Right ventricle myocardium superior (tissue), 1 donor: ENCODE data around the gene ADGRD1. TPM values are rescaled to one million over a fixed set of nuclear protein-coding genes. Genes with fewer than 3 reads are reported as not detected.

Experiments used
- ATAC-seq: fragments of 200-7000 bp; cut with Tn5 transposase; one replicate; pipeline ENCODE4 v1.9.1; 2020; ENCODE audit warnings: mild to moderate bottlenecking; ENCODE audit not compliant: poor library complexity
- DNase-seq: peaks from one replicate; pipeline ENCODE4 v3.0.0-alpha.2; 2020
- intact Hi-C: fragments of 100-400 bp; cut with DNase I; formaldehyde crosslinking; loops from one replicate; pipeline ENCODE4 v1.11.2; 2022
- total RNA-seq: library from RNA; stranded (reverse); fragmentation: NEBNext Ultra II Directional; extraction: Animal tissue kit (Norgen Biotek cat#: 25700); gene quantifications from one replicate; pipeline ENCODE4 v1.2.1, GENCODE V29; 2021
- donor health status: DM: no; HTN: yes; CAD: no; lungs with severe emphysema.

The ADGRD1 gene
- total RNA-seq, 1 donor from 2014 or later: 86.1 TPM

DNA sequence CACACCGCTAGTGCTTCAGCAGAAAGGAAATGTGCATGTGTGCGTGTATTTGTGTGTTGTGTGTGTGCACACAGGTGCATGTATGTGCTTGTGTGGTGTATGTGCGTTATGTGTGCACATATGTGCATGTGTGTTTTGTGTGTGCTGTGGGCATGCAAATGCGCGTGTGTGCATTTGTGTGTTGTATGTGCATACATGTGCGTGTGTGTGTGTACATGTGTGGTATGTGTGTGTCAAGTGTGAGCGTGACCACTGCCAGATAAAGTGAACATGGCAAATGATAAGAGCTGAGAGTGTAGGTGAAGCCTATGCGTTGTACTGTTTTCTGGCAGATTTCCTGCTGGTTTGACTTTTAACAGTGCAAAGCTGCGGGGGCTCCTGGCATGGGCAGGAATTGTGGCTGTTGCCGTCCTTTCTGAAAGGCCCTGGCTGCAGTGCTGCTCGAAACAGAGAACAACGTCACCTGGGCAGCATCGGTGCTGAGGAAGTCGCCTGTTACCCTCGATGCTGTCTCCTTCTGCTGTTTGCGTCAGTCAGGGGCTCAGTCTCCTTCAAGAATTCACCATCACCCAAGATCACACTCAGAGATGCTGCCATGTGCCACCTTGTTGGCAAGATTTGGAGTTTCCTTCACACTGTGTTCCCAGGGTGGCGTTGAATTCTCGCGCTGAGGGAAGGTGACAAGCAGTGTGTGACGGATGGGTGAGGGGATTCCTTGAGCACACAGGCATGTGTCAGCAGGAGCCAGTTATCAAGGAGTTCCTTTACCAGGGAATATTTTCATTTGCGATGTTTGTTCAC, 56.1 kb downstream of the ADGRD1 start:
- no peak for ATAC-seq
- intact Hi-C loops: no loop called here
- peak; percentile 24 for DNase-seq

DNA sequence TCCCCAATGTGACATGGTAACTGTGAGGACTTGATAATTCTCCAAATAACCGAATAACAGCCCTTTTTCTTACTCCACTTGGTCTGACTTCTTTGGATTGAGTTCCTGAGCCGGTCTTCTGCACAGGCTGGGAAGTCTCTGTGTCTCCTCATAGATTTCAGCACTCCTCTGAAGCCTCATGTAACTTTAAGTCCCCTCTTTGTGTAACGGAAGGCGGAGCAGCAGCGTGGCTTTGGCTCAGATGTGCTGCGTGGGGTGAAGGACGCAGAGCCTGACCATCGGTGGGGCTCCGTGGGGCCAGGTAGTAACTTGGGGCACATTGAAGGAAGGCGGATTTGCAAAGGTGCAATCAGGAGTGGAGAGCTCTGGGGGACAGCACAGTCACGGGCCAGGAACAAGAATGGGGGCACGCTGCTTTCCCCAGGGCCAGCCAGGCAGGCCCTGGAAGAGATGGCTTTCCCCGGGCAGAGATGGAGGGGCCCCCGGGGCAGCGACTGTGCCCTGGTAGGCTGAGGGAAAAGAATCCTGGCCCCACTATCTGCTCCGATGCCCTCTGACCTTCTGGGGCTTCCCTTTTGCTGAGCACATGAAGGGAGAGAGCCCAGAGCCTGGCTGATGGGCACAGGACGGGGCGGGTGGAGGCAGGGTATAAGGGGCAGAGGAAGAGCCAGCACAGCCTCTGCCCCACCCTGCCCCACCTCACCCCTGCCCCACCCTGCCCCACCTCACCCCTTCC, 56.9 kb downstream of the ADGRD1 start:
- intact Hi-C loops: no loop called here
- ATAC-seq (no peak), DNase-seq (peak; percentile 50)

DNA sequence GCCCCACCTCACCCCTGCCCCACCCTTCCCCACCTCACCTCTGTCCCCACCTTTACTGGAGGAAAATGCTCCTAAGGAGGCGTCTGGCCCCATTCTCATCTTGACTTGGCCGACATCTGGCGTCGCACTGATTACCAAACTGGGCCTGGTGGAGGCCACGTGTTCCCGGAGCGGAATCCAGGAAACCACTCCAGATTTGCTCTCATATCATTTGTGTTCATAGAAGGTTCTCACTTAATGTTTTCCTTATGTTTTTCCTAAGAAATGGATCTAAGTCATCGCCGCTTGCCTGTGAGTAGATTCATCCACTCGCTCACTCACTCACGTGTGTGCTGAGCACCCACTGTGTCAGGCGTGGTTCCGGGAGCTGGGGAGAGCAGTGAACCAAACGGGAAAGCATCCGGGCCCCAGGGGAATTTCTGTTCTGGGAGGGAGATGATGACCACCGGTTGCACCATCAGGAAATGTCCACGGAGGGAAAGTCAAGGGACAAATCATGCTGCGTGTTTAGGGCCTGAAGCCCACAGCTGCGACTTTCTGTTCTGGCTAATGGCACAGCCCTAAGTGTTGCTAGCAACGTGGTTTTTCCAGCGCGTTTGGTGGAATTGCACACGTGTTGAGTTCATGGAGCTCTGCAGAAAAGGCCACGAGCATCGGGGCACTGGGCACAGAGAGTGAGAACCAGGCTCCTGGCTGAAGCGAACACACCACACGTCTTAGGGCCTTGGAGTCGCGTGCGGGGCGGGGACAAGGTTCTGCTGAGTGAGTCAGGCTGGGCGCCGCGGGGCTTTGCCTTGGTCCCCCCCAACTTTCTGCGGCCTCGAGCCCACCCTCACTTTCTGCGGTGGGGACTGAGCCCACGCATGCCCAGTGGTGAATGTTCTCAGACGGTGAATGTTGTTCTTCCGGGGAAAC, 57.7 kb downstream of the ADGRD1 start:
- peak; percentile 38 for ATAC-seq
- DNase-seq: peak; percentile 67
- intact Hi-C loops: no loop called here

DNA sequence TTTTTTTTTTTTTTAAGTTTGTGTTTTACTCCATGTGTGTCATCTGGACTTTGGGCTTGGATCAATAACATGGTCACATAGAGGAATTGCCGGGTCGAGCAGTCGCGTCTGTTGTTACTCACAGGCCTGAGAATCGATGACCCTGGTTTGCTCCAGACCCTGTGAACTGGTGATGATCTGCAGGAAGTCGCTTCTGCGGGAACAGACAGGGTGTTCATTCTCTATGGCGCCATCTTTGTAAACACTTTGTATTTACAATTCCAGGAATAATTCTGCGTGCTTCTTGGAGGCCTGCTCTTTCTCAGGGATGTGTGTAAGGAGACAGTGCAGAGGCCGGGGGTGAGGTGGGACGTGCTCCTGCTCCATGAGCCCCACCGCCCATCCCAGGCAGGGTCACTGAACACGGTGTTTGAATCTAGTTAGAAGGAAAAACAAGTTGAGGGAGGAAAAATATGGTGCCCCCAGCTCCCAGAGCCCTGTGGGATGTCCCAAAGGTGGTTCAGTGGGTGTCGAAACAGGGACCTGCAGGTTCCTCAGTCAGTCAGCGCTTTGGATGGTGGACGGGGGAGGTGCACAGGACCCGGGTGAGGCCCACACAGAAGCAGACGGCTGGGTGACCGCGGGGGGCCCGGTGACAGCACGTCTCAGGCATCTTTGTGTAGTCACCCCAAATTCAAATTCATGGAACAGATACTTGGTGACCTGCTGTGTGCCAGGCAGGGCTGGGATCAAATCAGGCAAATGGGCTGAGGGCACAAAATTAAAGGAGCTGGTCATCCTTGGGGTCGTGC, 58.8 kb downstream of the ADGRD1 start:
- ATAC-seq (no peak), DNase-seq (no peak)
- intact Hi-C loops: no loop called here

DNA sequence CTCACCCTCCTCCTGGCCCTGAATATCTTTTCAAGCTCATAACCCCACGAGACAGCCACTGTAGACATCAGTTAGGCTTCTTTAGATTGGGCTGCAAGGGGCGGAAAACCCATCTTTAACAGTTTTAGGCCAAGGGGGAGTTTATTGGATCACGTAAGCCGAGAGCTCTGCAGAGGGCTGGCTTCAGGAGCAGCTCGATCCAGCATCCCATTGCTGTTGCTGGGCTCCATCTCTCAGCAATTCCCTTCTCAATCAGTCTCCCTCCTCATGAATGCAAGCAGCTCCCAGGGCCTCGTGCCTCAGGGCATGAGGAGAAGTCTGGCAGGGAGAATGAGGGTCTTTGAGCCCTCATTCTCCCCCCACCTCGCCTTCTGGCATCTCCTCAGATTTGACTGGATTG, 59.4 kb downstream of the ADGRD1 start:
- DNase-seq (no peak), ATAC-seq (no peak)
- intact Hi-C loops: no loop called here

DNA sequence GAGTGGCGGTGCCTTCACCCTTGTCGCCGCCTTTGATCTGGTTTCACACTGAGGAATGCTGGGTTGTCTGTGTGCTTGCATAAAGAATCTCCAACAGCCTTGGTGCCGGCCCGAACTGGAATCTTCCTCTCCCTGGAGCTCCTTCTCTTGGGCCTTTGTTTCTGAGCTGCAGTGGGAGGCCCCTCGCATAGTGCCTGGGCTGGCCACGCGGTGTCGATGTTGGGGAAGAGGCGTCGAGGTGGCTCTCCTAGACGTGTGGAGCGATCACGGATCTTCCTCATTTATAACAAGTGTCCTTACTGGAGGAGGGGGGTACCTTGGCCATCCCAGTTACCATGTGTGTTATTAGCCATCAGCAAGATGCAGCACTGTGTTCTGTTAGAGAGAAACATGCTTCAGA, 60.6 kb downstream of the ADGRD1 start:
- intact Hi-C loops: no loop called here
- DNase-seq (no peak), ATAC-seq (no peak)

DNA sequence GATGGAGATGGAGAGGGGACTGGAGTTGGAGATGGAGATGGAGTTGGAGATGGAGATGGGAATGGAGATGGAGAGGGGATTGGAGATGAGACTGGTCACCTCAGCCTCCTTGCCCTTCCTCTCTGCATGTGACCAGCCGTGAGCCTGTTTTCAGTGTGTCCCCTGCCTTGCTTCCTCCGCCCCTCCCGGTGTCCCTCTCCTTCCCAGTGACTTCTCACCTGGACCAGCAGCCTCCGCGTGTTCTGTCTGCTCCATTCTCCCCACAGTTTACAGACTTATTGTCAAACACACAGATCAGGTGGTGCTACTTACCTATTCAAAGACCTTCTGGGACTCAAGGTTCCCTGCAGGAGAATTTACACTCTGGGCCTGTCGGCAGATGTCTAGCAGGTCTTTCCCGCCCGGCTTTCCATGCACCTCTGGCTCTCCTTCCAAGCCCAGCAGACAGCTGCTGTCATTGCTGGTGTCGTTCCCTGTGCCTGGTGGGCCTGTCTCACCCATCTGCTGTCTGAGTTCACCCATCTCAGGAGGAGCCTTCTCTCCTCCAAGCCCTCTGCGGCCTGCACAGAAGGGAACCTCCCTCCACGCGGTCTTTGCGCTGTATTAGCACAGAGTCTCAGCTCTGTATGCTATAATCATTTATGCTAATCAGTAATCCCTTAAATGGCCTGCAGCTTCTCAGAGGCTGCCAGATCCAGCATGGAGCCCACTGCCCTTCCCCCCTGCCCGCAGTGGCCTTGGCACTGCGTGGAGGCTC, 62.1 kb downstream of the ADGRD1 start:
- intact Hi-C loops: no loop called here
- ATAC-seq: no peak
- no peak for DNase-seq

DNA sequence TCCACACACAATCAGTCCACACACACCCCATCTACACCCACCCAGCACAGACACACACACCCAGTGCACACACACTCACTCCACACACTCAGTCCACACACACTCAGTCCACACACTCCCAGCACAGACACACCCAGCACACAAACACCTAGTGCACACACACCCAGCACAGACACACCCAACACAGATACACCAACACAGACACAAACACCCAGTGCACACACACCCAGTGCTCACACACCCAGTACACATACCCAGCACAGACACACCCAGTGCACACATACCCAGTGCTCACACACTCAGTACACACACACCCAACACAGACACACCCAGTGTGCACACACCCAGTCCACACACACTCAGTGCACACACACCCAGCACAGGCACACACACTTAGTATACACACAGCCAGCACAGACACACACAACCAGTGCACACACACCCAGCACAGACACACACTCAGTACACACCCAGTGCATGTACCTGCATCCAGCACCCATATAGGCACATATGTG, 63.8 kb downstream of the ADGRD1 start:
- ATAC-seq: no peak
- intact Hi-C loops: no loop called here
- DNase-seq: no peak

DNA sequence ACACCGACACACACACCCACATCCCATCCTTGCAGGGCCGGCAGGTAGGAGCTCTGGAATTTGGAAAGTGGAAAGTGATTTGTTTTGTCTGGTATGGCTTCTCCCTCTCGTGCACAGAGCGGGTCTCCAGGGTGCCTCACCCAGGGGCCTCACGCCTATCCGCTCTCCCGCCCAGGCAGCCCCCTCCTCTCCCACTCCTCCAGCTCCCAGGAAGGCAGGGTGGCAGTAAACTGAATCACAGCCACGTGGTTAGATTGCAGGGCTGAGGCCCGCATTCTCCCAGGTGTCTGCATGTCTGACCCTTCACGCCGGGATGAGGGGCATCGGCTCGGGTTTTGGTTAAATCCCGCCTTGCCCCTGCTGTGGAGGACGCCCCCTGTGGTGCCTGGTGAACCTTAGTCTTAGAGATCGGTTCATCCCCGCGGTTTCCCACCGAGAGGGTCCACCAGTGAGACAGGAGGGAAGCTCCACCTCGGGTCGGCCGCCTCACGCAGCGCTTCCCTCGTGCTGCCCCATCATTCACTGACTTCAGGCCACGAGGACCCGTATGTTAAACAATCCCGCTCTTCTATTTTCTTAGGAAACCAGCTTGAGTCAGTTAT, 64.4 kb downstream of the ADGRD1 start:
- DNase-seq (no peak), ATAC-seq (no peak)
- intact Hi-C loops: no loop called here

DNA sequence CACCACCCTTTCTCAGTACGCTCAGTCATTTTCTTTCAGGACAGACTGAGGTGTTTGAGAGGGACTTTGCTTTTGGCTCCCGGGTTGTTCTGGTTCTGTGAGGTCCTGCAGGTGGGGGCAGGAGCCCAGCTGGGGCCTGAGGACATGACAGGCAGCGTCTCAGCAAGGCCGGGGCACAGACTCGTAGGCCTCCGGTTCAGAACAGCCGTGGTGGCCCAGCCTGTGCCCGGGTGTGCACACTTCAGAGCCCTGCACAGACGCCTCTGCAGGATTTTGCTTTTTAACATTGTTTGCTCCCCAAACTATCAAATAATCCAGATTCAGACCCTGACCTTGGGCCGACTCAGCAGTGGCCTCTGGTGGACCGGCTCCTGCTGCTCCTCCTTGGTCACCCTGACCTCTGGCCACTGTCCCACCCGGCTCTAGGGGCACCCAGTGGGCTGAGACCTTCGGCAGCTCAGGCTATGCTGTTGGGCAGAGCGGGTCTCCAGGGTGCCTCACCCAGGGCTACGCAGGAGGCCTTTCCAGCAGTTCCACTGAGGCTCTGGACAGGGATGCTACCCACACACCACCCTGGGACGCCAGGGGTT, 65.2 kb downstream of the ADGRD1 start:
- intact Hi-C loops: no loop called here
- DNase-seq (no peak), ATAC-seq (no peak)

DNA sequence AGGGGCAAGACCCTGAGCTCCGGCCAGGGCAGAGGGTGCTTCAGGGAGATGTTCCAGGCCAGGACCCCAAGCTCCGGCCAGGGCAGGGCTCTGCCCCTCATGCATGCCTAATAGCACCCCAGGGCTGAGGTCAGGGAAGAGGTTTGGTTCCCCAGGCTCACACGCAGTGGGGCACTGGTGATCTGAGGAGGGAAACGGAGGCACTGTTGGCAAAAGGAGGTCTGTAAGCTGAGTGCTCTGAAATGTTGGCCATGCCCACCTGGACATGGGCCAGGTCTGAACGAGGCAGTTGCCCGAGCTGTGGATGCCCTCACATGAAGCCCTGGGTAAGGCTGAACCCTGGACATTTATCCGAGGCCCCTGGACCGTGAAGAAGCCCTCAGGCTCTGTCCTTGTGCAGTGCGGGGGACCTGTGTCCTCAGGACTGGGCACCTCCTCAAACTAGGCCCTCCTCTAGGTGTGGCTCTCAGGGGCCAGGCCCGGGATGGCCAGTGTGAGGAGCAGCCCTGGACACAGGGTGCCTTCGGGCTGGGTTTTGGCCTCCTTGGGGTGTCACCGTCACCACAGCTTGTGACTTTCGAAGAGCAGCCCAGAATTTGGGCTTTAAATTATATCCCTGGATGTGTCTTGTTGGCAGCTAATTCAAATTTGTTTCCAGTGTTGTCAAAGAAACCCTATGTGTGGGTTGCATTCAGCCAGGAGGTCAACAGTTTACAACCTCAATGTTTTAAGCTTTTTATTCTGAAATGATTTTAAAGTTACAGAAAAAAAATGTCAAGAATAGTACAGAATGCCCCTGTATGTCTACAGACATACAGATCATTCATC, 66.8 kb downstream of the ADGRD1 start:
- intact Hi-C loops: no loop called here
- ATAC-seq (no peak), DNase-seq (no peak)

DNA sequence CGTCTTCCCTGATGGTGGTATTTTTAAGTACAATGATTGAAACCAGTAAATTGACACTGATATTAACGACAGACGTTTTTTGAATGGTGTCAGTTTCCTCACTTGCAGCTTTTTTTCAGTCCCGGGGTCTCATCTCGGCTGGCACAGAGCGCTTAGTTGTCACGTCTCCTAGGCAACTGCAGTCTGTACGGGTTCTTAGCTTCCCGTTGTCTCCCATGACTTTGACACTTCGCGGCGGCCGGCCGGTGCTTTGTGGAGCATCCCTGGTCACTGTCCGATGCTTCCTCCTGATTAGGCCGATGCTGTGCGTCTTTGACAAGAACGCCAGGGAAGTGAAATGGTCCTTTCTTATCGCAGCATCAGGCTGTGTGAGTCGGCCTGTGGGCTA, 67.4 kb downstream of the ADGRD1 start:
- intact Hi-C loops: no loop called here
- ATAC-seq: no peak
- no peak for DNase-seq

DNA sequence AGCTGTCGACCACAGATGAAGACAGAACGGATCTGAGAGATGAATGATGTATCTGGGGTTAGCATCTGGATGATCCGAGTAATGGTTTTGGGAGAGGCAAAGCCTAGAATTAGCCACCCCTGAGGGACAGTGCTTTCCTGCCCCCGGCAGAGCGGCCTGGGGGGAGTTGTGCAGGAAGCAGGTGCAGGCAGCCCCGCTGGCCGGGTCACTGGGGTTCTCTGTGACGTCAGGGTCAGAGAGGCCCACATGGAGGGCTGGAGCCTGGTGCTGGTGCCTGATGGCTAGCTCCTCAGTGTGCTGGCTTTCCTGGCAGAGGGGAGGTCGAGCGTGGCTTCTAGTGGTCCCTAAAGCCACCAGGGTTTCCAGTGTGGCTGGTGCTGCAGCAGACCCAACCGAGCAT, 70.3 kb downstream of the ADGRD1 start:
- intact Hi-C loops: no loop called here
- ATAC-seq (no peak), DNase-seq (no peak)

DNA sequence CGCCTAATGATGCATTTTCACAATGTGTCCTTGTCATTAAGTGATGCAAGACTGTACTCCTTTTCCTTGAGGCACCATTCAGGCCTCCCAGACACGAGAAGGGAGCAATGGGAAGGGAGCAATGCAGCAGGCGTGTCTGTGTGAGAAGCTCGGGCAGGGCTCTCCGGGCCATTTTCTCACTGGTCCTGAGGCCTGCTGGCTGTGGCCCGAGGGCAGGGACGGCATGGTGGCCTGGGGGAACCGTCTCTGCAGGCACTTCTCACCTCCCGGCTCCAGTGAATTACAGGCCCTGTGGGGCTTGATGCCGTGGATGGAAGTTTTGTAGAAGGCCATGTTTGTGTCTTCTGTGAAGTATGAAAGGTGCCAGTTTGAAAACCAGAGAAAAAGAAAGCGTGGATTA, 71.0 kb downstream of the ADGRD1 start:
- intact Hi-C loops: no loop called here
- DNase-seq (no peak), ATAC-seq (no peak)

DNA sequence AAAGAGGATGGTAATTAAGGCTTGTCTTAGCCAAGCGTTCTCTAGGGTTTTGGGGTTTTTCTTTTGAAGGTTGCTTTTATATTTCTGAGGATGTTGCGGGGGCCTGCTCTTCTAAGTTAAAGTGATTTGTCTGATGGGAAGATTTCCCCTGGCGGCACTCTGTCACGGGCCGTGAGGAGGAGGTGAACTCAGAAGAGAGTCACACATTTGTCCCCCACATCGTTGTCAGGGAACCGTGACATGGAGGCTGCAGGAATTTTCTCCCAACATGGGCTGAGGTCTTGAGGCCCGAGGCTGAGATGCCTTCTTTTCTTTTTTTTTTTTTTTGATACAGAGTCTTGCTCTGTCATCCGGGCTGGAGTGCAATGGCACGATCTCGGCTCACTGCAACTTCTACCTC, 71.5 kb downstream of the ADGRD1 start:
- DNase-seq: no peak
- ATAC-seq: no peak
- intact Hi-C loops: no loop called here
